Measurements from ENCODE around the gene PRKCG. TPM values are rescaled to one million over a fixed set of nuclear protein-coding genes. Genes with fewer than 3 reads are reported as not detected.
"Not testable (repeated sequence)": the region's sequence is repeated elsewhere in the genome, so short reads cannot be mapped to it uniquely, and the experiment has no call there.

PRKCG gene
- total RNA-seq, 4 donors from 2014 or later = not detected

DNA sequence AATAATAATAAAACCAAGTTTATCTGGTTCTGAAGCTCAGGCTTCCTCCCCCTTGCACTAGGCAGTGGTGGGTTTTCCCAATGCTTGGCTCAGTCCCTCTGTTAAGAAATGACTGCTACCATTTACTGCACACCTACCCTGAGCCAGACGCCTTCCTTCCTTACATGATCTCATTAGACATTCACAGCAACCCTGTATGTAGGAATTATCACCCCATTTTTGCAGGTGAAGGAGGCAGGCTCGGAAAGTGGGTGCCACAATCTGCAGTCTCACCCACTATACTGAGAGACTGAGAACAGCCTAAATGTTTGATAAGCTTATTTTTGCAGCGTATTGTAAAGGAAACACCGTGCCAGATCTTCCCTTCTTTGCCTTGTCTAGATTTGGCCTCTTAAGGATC is 62.4 kb downstream of the PRKCG start:
- no peak for DNase-seq
- Histone ChIP-seq H3K27ac (no peak overlapping the region), H3K4me1 (no peaks in the 10 kb centered on the region), H3K36me3 (no peaks in the 10 kb centered on the region), H3K27me3 (peaks cover 0 to 81% (median 13%) of the 10 kb centered on the region in 4 donors), H3K9me3 (peaks cover 0 to 8% (median 0%) of the 10 kb centered on the region in 3 donors), H3K4me3 (no peak overlapping the region)
- intact Hi-C loops (cut with DNase I) = no loop called here
- WGBS, 2 donors = 76 to 84% methylated on average over 4 of the region's 4 CpGs
- TF ChIP-seq, protein P1, sequence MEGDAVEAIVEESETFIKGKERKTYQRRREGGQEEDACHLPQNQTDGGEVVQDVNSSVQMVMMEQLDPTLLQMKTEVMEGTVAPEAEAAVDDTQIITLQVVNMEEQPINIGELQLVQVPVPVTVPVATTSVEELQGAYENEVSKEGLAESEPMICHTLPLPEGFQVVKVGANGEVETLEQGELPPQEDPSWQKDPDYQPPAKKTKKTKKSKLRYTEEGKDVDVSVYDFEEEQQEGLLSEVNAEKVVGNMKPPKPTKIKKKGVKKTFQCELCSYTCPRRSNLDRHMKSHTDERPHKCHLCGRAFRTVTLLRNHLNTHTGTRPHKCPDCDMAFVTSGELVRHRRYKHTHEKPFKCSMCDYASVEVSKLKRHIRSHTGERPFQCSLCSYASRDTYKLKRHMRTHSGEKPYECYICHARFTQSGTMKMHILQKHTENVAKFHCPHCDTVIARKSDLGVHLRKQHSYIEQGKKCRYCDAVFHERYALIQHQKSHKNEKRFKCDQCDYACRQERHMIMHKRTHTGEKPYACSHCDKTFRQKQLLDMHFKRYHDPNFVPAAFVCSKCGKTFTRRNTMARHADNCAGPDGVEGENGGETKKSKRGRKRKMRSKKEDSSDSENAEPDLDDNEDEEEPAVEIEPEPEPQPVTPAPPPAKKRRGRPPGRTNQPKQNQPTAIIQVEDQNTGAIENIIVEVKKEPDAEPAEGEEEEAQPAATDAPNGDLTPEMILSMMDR (IDR thresholded peaks at IDR 0.05) = no peak
- no peak for TF ChIP-seq POLR2A (IDR thresholded peaks at IDR 0.05)

- no peak overlapping the region for H3K27ac ChIP-seq
- WGBS, 2 donors = 79 to 94% methylated on average over 2 to 4 of the region's 4 CpGs
- no peak for DNase-seq
- no peak overlapping the region for H3K4me3 ChIP-seq
- peaks cover 0 to 8% (median 0%) of the 10 kb centered on the region in 3 donors for H3K9me3 ChIP-seq
- intact Hi-C loops (cut with DNase I) = no loop called here
- no peaks in the 10 kb centered on the region for H3K4me1 ChIP-seq
- H3K36me3 ChIP-seq = no peaks in the 10 kb centered on the region
- peaks cover 0 to 77% (median 13%) of the 10 kb centered on the region in 4 donors for H3K27me3 ChIP-seq
- TF ChIP-seq, protein P1 (IDR thresholded peaks at IDR 0.05) = no peak
- TF ChIP-seq POLR2A (IDR thresholded peaks at IDR 0.05) = no peak
Observed at GRCh38 chr19:53944933-53945332, 62.9 kb downstream of the PRKCG start.

- DNase-seq = no peak
- no peaks in the 10 kb centered on the region for H3K36me3 ChIP-seq
- WGBS, 2 donors = 32 to 41% methylated on average over 9 of the region's 9 CpGs
- peaks cover 0 to 8% (median 0%) of the 10 kb centered on the region in 3 donors for H3K9me3 ChIP-seq
- H3K27me3 ChIP-seq = peaks cover 0 to 75% (median 13%) of the 10 kb centered on the region in 4 donors
- intact Hi-C loops (cut with DNase I) = no loop called here
- TF ChIP-seq, protein P1 (IDR thresholded peaks at IDR 0.05) = no peak
- TF ChIP-seq POLR2A (IDR thresholded peaks at IDR 0.05) = no peak
- no peak overlapping the region for H3K27ac ChIP-seq
- no peaks in the 10 kb centered on the region for H3K4me1 ChIP-seq
- no peak overlapping the region for H3K4me3 ChIP-seq
Observed at GRCh38 chr19:53945441-53945840, 63.4 kb downstream of the PRKCG start.

- peaks cover 0 to 8% (median 0%) of the 10 kb centered on the region in 3 donors for H3K9me3 ChIP-seq
- no peak overlapping the region for H3K27ac ChIP-seq
- TF ChIP-seq POLR2A (IDR thresholded peaks at IDR 0.05) = no peak
- DNase-seq = no peak
- no peaks in the 10 kb centered on the region for H3K4me1 ChIP-seq
- H3K27me3 ChIP-seq = peaks cover 0 to 75% (median 13%) of the 10 kb centered on the region in 4 donors
- no peak overlapping the region for H3K4me3 ChIP-seq
- H3K36me3 ChIP-seq = no peaks in the 10 kb centered on the region
- intact Hi-C loops (cut with DNase I) = no loop called here
- WGBS, 2 donors = 95% methylated on average over 2 of the region's 2 CpGs
Observed at GRCh38 chr19:53945998-53946397, 64.0 kb downstream of the PRKCG start.

DNA sequence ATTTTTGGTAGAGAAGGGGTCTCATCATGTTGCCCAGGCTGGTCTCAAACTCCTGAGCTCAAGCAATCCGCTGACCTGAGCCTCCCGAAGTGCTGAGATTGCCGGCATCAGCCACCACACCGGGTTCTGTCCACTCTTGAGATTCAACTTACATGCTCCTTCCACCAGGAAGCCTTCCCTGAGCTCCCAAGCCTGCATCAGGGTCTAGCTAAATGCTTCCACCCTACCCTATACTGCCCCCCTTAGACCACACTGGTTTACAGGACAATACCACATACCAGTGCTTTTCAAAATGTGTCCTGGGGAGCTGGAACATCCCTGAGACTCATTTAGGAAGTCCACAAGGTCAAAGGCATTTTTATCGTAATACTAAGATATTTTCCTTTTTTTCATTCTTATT is 65.6 kb downstream of the PRKCG start:
- H3K27me3 ChIP-seq = peaks cover 0 to 71% (median 5%) of the 10 kb centered on the region in 4 donors
- WGBS, 2 donors = 41 to 70% methylated on average over 2 to 5 of the region's 5 CpGs
- no peak overlapping the region for H3K4me3 ChIP-seq
- TF ChIP-seq POLR2A (IDR thresholded peaks at IDR 0.05) = no peak
- TF ChIP-seq, protein P1 (IDR thresholded peaks at IDR 0.05) = no peak
- H3K27ac ChIP-seq = no peak overlapping the region
- H3K4me1 ChIP-seq = no peaks in the 10 kb centered on the region
- peaks cover 0 to 2% (median 0%) of the 10 kb centered on the region in 3 donors for H3K9me3 ChIP-seq
- intact Hi-C loops (cut with DNase I) = no loop called here
- no peaks in the 10 kb centered on the region for H3K36me3 ChIP-seq
- no peak for DNase-seq

DNA sequence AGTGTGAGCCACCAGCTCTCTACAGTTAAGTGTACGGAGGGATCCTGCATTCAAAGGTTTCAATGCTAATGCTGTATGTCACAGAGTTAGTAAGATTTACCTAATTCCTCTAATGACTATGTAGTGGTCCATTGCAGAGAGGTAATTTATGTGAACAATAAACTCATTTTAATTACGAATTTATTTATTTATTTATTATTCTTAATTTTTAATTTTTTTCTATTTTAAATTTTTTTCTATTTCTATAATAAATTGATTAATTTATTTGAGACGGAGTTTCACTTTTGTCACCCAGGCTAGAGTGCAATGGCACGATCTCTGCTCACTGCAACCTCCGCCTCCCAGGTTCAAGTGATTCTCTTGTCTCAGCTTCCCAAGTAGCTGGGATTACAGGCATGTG is 66.6 kb downstream of the PRKCG start:
- intact Hi-C loops (cut with DNase I); H3K4me1 ChIP-seq; DNase-seq; H3K9me3 ChIP-seq; H3K36me3 ChIP-seq; H3K4me3 ChIP-seq; H3K27ac ChIP-seq: not testable (repeated sequence)
- WGBS, 2 donors = 64 to 79% methylated on average over 5 of the region's 5 CpGs
- H3K27me3 ChIP-seq = peaks cover 0 to 71% (median 0%) of the 10 kb centered on the region in 4 donors

Data from esophagus squamous epithelium (tissue), 5 donors.